NOMO-1 (cell line): ENCODE results near the gene DPH2.

Experiments used
- DNase-seq, 2 experiments: peaks; one replicate each; lab custom pipeline; 2025; ENCODE audit not compliant: unreplicated experiment in 2 of 2; lab: John Stamatoyannopoulos, UW

Gene DPH2

DNA sequence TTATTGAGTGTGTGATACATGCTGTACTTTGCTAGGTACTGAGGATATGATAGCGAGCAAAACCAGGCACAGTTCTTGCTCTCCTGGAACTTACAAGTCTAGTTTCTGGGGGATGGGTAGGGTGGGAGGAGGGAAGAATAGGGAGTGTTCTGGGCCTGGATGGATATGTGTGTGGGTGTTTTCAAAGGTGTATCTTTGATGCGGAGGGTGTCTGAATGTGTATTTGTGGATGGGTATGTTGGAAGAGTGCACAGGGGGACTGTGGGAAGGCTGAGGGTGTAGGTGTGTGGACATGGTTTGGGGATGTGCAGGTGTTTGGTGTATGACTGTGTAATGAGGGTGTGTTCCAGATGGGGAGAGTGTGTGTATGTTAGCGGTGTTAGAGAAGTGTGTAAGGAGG lies 4.5 kb upstream of the DPH2 start:
- DNase-seq: no peak

- DNase-seq: peak in 1 of 2 experiments; percentile 45
These were observed 1.4 kb upstream of the DPH2 start for GRCh38 chr1:43968348-43968948.

DNA sequence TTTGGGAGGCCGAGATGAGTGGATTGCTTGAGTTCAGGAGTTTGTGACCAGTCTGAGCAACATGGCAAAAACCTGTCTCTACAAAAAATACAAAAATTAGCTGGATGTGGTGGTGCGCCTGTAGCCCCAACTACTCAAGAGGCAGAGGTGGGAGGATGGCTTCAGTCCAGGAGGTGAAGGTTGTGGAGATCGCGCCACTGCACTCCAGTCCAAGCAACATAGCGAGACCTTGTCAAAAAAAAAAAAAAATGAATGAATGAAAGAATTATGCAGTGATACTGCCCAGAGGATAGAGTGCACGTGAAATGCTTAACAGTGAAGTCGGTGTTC lies 429 bp upstream of the DPH2 start:
- no peak for DNase-seq

DNA sequence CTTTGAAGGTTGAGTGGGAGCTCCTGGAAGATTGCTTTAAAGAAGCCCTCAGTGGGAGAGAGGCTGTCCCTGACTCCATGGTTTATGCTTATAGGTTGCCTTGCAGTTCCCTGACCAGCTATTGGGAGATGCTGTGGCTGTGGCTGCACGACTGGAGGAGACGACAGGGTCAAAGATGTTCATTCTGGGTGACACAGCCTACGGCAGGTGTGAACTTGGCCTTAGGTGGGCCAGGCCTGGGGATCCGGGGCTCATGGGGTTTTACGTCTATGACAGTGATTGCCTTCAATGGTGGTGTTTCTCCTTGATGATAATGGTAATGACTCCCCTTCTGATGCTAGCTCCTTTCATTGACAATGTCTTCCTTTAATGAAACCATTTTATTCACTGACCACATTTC lies 692 bp downstream of the DPH2 start:
- no peak for DNase-seq

DNA sequence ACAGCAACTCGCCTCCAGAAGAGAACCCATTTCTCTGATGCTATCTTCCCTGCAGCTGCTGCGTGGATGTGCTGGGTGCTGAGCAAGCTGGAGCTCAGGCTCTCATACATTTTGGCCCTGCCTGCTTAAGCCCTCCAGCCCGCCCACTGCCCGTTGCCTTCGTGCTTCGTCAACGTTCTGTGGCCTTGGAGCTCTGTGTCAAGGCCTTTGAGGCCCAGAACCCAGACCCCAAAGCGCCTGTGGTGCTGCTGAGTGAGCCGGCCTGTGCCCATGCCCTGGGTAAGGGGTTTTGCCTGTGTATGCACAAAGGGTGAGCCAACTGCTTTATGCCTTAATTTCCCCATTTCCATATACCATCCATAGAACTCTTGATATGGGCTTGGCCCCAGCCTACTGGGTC lies 1.1 kb downstream of the DPH2 start:
- DNase-seq: no peak

- DNase-seq: no peak
These were observed 1.6 kb downstream of the DPH2 start for GRCh38 chr1:43971336-43971980.

- no peak for DNase-seq
These were observed 4.2 kb downstream of the DPH2 start for GRCh38 chr1:43973981-43974442.

DNA sequence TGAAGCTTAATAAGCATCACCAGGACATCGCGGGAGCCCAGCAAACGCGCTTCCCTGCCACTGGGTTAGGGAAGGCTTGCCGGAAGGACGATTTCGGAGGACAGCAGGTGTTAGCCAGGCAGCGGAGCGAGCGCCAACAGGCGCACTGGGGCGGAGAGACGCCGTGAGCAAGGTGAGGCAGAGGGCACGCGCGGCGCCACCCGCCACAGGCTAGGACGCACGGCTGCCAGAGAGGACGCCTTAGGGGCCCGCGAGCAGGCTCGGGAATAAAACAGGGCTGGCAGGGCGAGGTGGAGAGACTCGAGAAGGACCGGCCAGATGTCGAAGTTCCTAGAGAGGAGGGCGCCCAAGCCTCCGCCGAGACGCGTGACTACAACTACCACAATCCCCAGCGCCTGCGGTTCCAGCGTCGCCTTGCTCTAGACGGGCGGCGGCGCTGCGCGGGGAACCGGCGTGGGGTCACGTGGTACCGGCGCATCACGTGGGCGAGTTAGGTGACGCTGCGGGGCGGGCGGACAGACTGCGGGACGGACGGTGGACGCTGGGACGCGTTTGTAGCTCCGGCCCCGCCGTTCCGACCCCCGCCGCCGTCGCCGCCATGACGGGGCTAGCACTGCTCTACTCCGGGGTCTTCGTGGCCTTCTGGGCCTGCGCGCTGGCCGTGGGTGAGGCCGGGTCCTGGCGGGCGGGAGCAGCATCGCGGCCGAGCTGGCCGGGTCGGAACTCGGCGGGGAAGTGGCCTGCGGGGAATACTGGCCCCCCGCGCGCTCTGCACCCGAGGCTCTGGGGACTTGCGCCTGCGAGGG lies 4.8 kb downstream of the DPH2 start, which contains the start of gene ATP6V0B:
Gene ATP6V0B, plus strand, starts transcription at position 518 of the 806 bp plus-strand sequence. Its CDS starts 81 bp downstream, at position 599.
- DNase-seq: peak; percentile 90 to 92

- DNase-seq: peak; percentile 55 to 76
These were observed 5.6 kb downstream of the DPH2 start for GRCh38 chr1:43975249-43975961.

DNA sequence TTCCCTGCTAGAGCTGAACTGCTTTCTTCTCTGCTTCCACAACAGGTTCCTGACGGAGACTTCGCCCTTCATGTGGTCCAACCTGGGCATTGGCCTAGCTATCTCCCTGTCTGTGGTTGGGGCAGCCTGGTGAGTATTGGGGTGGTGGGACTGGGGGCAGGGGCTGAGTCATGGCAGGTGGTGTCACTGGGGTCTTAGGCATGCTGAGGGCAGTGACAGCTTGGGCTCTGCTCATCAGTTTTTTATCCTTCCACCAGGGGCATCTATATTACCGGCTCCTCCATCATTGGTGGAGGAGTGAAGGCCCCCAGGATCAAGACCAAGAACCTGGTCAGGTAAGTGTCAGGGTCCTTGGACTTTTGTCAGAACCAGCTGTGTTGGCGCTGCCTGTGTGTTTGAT lies 6.2 kb downstream of the DPH2 start:
- no peak for DNase-seq

DNA sequence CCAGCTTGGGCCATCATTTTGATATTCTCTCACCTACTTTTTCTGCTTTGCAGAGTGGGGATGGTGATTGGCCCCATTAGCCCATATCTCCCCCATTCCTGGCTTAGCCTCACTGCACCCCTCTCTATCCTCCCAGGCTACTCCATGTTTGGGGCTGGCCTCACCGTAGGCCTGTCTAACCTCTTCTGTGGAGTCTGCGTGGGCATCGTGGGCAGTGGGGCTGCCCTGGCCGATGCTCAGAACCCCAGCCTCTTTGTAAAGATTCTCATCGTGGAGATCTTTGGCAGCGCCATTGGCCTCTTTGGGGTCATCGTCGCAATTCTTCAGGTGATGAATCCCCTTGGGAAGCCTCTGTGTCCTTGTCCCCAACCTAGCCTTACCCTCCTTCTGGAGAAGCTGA lies 7.1 kb downstream of the DPH2 start:
- no peak for DNase-seq

DNA sequence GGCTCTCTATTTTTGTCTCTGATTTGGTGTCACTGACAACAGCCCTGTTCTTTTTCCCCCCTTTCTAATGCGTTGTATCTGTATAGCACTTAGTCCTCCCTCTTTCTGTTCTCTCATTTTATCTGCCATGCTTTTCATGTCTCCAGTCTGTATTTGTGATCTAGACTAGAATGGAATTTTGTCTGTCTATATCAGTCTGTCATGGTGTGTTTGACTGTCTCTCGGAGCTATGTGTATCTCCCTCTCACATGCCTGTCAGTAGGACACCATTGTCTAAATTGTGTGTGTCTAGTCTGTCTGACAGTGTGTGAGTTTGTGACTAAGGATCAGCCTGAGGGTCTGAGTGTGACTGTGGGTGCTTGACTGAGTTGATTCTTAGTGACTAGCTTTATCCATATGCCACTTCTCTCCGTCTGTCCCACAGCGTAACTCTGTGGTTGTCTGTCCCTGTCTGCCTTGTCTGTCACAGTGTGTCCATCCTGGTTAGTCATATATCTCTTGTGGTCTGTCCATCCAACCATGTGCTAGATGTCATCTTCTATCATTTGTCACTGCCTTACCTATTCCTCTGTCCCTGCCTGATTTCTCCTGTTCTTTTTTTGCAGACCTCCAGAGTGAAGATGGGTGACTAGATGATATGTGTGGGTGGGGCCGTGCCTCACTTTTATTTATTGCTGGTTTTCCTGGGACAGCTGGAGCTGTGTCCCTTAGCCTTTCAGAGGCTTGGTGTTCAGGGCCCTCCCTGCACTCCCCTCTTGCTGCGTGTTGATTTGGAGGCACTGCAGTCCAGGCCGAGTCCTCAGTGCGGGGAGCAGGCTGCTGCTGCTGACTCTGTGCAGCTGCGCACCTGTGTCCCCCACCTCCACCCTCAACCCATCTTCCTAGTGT lies 7.8 kb downstream of the DPH2 start:
- DNase-seq: no peak

GRCh38 chr1:43978264-43978550 lies 8.4 kb downstream of the DPH2 start:
- DNase-seq: peak in 1 of 2 experiments; percentile 16

DNA sequence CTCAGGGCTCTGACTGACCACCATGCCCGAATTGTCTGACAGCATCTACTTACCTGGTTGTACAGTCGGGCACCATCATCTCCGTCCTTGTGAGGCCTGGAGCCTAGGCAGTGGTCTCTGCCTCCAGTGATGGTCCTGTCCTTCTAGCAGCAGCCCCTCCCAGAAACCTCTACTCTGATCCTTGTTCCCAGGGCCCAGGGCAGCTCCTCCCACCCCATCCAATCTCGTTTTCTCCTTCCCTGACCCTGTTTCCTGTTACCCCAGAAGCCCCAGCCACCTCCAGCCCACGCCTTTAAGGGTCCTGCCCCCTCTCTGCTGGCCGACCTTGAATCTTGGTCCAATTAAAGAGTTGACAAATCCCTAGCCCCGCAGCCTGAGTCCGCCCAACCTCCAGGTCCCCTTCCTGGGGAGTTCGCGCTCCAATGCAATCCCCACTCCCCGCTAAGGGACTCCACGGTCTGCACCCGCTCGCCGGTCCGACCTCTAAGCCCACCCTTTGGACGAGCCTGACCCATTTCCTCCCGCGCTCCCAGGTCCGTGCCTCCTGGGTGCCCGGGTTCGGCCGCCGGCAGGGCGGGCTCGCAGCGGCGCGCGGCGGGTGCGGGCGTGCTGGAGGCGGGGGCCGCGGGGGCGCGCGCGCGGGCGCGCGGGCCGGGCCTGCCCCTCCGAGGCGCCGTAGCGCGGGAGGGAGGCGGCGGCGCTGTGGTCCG lies 8.9 kb downstream of the DPH2 start, which contains the start of gene B4GALT2:
Gene B4GALT2, plus strand, starts transcription at position 660 of the 710 bp plus-strand sequence. CDS start 1,951 bp downstream, outside the sequence.
- DNase-seq: no peak

DNA sequence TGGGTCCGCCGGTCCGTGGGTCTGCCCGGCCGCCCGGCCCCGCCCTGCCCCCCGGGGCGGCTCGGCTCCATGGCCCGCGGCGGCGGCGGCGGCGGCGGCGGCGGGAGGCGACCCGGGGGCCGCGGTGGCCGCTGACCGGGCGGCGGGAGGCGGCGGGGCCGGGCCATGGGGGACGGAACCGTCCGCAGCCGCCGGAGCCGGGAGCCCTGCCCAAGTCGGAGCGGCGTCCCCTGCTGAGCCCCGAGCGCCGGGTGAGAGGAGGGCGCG lies 9.4 kb downstream of the DPH2 start:
- DNase-seq: no peak

- no peak for DNase-seq
These were observed 9.9 kb downstream of the DPH2 start for GRCh38 chr1:43979528-43980254.

GRCh38 chr1:43980255-43981134 lies 10.7 kb downstream of the DPH2 start:
- DNase-seq: no peak

GRCh38 chr1:43981135-43981491 lies 11.3 kb downstream of the DPH2 start:
- DNase-seq: no peak
